Stimulated activated CD4-positive, alpha-beta T cell treated with anti-CD3 and anti-CD28 coated beads, Interleukin-15, amount 100 ng/mL, for 1 hour (primary cell): ENCODE data around the gene NCK2.

ENCODE experiments used
- DNase-seq, 2 donors: peaks; one replicate each; pipeline ENCODE4 v3.0.0-alpha.2; 2020; ENCODE audit warnings: low read depth in 1 of 2, low spot score in 1 of 2

NCK2 gene

GRCh38 chr2:105789745-105790460, 45.2 kb downstream of the NCK2 start:
- DNase-seq = no peak

GRCh38 chr2:105790461-105791149, 45.9 kb downstream of the NCK2 start:
- DNase-seq = no peak

- no peak for DNase-seq
Measured at GRCh38 chr2:105791229-105791628, 46.5 kb downstream of the NCK2 start.

- no peak for DNase-seq
Measured at GRCh38 chr2:105792561-105792960, 47.8 kb downstream of the NCK2 start.

- DNase-seq = no peak
Measured at GRCh38 chr2:105793196-105793975, 48.7 kb downstream of the NCK2 start.

GRCh38 chr2:105794926-105795574, 50.3 kb downstream of the NCK2 start:
- no peak for DNase-seq

GRCh38 chr2:105795575-105795934, 50.8 kb downstream of the NCK2 start:
- DNase-seq = no peak

GRCh38 chr2:105796131-105796638, 51.5 kb downstream of the NCK2 start:
- no peak for DNase-seq

- DNase-seq = no peak
Measured at GRCh38 chr2:105796791-105797190, 52.1 kb downstream of the NCK2 start.

GRCh38 chr2:105797298-105797819, 52.6 kb downstream of the NCK2 start:
- DNase-seq = no peak

GRCh38 chr2:105798595-105798994, 53.9 kb downstream of the NCK2 start:
- DNase-seq = no peak

- DNase-seq = no peak
Measured at GRCh38 chr2:105800036-105800713, 55.5 kb downstream of the NCK2 start.

- no peak for DNase-seq
Measured at GRCh38 chr2:105800953-105801635, 56.4 kb downstream of the NCK2 start.

- no peak for DNase-seq
Measured at GRCh38 chr2:105801961-105802360, 57.2 kb downstream of the NCK2 start.

GRCh38 chr2:105802587-105802986, 57.9 kb downstream of the NCK2 start:
- peak in 1 of 2 donors; percentile 34 for DNase-seq

GRCh38 chr2:105803337-105803736, 58.6 kb downstream of the NCK2 start:
- no peak for DNase-seq

GRCh38 chr2:105803773-105804172, 59.1 kb downstream of the NCK2 start:
- DNase-seq = no peak

GRCh38 chr2:105804266-105804665, 59.6 kb downstream of the NCK2 start:
- DNase-seq = no peak

GRCh38 chr2:105806996-105807395, 62.3 kb downstream of the NCK2 start:
- DNase-seq = no peak
